GM21526 (cell line): Measurements from ENCODE around the gene NTNG2.
"Not testable (repeated sequence)": the region's sequence is repeated elsewhere in the genome, so short reads cannot be mapped to it uniquely, and the experiment has no call there.

Source experiments
- ATAC-seq: cut with Tn5 transposase; IDR thresholded peaks from one replicate; pipeline ENCODE4 v1.9.1; 2021; ENCODE audit warnings: moderate library complexity; ENCODE audit not compliant: unreplicated experiment, low FRiP score

Gene NTNG2

GRCh38 chr9:132161743-132162184 lies at the start of gene NTNG2:
NTNG2 (plus strand) TSS chr9:132162058; CDS start chr9:132166832, 4,774 bp downstream.
- no peak for ATAC-seq

GRCh38 chr9:132114102-132114707 lies 47.7 kb upstream of the NTNG2 start:
- no peak for ATAC-seq

- no peak for ATAC-seq
These were observed 45.3 kb upstream of the NTNG2 start for GRCh38 chr9:132116583-132116982.

- no peak for ATAC-seq
These were observed 44.2 kb upstream of the NTNG2 start for GRCh38 chr9:132117694-132118093.

- ATAC-seq = no peak
These were observed 40.8 kb upstream of the NTNG2 start for GRCh38 chr9:132121021-132121420.

GRCh38 chr9:132124800-132125199 lies 37.1 kb upstream of the NTNG2 start:
- no peak for ATAC-seq

GRCh38 chr9:132125361-132125760 lies 36.5 kb upstream of the NTNG2 start:
- ATAC-seq = no peak

- ATAC-seq = no peak
These were observed 35.7 kb upstream of the NTNG2 start for GRCh38 chr9:132125944-132126679.

- ATAC-seq = no peak
These were observed 35.1 kb upstream of the NTNG2 start for GRCh38 chr9:132126680-132127236.

GRCh38 chr9:132127888-132128534 lies 33.8 kb upstream of the NTNG2 start:
- no peak for ATAC-seq

GRCh38 chr9:132129535-132129934 lies 32.3 kb upstream of the NTNG2 start:
- no peak for ATAC-seq

GRCh38 chr9:132134085-132134484 lies 27.8 kb upstream of the NTNG2 start:
- not testable (repeated sequence) for ATAC-seq

- ATAC-seq = no peak
These were observed 26.4 kb upstream of the NTNG2 start for GRCh38 chr9:132135456-132135855.

- no peak for ATAC-seq
These were observed 25.6 kb upstream of the NTNG2 start for GRCh38 chr9:132136151-132136780.

- no peak for ATAC-seq
These were observed 20.4 kb upstream of the NTNG2 start for GRCh38 chr9:132141344-132141947.

GRCh38 chr9:132141948-132142594 lies 19.8 kb upstream of the NTNG2 start:
- no peak for ATAC-seq

- ATAC-seq = no peak
These were observed 18.9 kb upstream of the NTNG2 start for GRCh38 chr9:132142924-132143323.

GRCh38 chr9:132143359-132143758 lies 18.5 kb upstream of the NTNG2 start:
- ATAC-seq = no peak

GRCh38 chr9:132144708-132145365 lies 17.0 kb upstream of the NTNG2 start:
- ATAC-seq = no peak
